K562 (cell line): Measurements from ENCODE around the gene CD164L2. TPM values are rescaled to one million over a fixed set of nuclear protein-coding genes. Genes with fewer than 3 reads are reported as not detected.

ENCODE experiments used
- FOSL1 ChIP-seq: fragments of 200-800 bp; sonication (Bioruptor generic); conservative IDR thresholded peaks from 2 replicates; pipeline ENCODE4 v1.6.1; 2016; ENCODE audit warnings: missing genetic modification characterization, missing compliant biosample characterization
- FOXP1 ChIP-seq: sonication (generic); formaldehyde crosslinking; IDR thresholded peaks from 2 replicates; pipeline ENCODE4 v1.8.0; 2022; ENCODE audit warnings: mild to moderate bottlenecking, missing genetic modification reagents
- HBP1 ChIP-seq: fragments of 450-650 bp; formaldehyde crosslinking; IDR thresholded peaks from 2 replicates; pipeline ENCODE4 v1.4.0; 2022; ENCODE audit warnings: missing genetic modification characterization
- KDM1A ChIP-seq, 2 experiments: fragments of 450-650 bp; IDR thresholded peaks; 2 replicates each; pipeline ENCODE4 v1.6.1; 2016; ENCODE audit warnings: mild to moderate bottlenecking in 2 of 2
- KDM5B ChIP-seq: fragments of 200-600 bp; sonication (generic); IDR thresholded peaks from 2 replicates; pipeline ENCODE4 v1.6.1; 2012; ENCODE audit warnings: low read depth, mild to moderate bottlenecking, moderate library complexity, low read length, control low read depth, inconsistent platforms; ENCODE audit not compliant: insufficient replicate concordance
- NR2F6 ChIP-seq: fragments of 450-650 bp; formaldehyde crosslinking; IDR thresholded peaks from 2 replicates; pipeline ENCODE4 v1.4.0; 2020; ENCODE audit warnings: mild to moderate bottlenecking
- THRB ChIP-seq: fragments of 450-650 bp; formaldehyde crosslinking; conservative IDR thresholded peaks from 2 replicates; pipeline ENCODE4 v1.4.0; 2022; ENCODE audit warnings: mild to moderate bottlenecking, missing genetic modification characterization
- ZBTB40 ChIP-seq, 2 experiments: fragments of 450-650 bp in 1 of 2; sonication (generic) in 1 of 2; formaldehyde crosslinking in 1 of 2; IDR thresholded peaks; 2 replicates each; pipeline versions ENCODE4 v1.7.1 to v1.9.0; 2016 to 2022; ENCODE audit warnings: inconsistent platforms in 1 of 2, mild to moderate bottlenecking in 1 of 2, missing genetic modification reagents in 1 of 2
- ZNF134 ChIP-seq: fragments of 250-450 bp; sonication (Bioruptor Pico); conservative IDR thresholded peaks from 2 replicates; pipeline ENCODE4 v1.4.0; 2020
- ZNF263 ChIP-seq: sonication (generic); formaldehyde crosslinking; IDR thresholded peaks from 2 replicates; pipeline ENCODE4 v1.8.0; 2022; ENCODE audit warnings: mild to moderate bottlenecking, missing genetic modification reagents, borderline replicate concordance
- polyA plus RNA-seq, 8 experiments: library from polyadenylated mRNA; depleted of rRNA in 4 of 8; stranded (reverse) in 5 of 8; unstranded in 3 of 8; fragments of >200 nt; fragmentation: Nextera tagmentation in 2 of 8; fragmentation: Illumina TruSeq in 1 of 8; extraction: Ambion mirVana in 2 of 8; extraction: Trizol in 1 of 8; gene quantifications; 2 replicates each; pipeline versions ENCODE4 v1.2.1 to v1.2.3, GENCODE V29; 2011 to 2014; ENCODE audit warnings: inconsistent platforms in 1 of 8, missing spikeins in 1 of 8
- total RNA-seq, 7 experiments: library from RNA; depleted of rRNA in 6 of 7; stranded (reverse); fragments of >200 nt in 6 of 7; fragmentation: Illumina TruSeq in 2 of 7; extraction: Trizol in 2 of 7; gene quantifications; 2 replicates each; pipeline versions ENCODE4 v1.2.1 to v1.2.3, GENCODE V29; 2011 to 2021; ENCODE audit warnings: low replicate concordance in 1 of 7
- TF ChIP-seq, protein P1 (sequence below): fragments of 200-400 bp; formaldehyde crosslinking; IDR thresholded peaks from 2 replicates; pipeline ENCODE4 v1.6.1; 2017; ENCODE audit warnings: mild to moderate bottlenecking, low read depth, low read length, moderate library complexity

CD164L2 gene
- total and polyA plus RNA-seq, 9 of the 15 experiments (the other 6 are each of a cell fraction or from before 2014, with no cell fraction given): 0.08 to 0.92 (median 0.38) TPM; not detected in 1

DNA sequence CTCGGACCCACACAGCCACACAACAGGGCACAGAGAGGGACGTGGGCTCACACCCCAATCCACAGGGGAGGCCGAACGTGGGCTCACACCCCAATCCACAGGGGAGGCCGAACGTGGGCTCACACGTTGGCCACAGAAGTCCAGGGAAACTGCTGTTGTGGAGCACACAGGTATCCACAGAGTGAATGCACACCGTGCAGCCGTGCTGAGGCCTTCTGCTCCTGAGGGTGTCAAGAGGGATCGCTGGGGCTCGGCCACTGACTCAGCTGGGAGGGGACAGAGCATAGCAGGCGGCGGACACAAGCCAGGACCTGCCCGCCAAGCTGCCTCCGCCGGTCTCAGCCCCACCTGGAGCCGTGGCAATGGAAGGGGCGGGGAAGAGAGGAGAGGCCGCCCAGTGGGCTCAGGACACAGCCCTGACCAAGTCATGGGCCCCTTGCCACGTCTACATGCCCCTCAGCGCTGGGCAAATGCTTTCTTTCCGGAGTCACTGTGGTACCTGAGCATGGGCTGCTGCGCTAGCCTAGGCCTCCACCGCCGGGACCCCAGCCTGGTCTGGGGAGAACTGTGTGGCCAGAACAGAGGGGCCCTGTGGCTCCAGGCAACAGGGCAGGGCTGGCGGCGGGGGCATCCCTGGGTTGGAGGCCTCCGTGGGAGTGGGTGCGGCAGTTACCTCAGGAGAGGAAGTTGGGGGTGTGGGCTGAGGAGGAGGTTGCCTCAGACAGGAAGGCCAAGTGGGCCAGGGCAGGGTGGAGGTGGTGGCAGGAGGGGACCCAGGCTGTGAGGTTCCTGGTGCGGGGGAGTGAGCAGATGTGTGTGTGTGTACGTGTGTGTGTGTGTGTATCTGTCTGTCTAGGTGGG lies 40.1 kb downstream of the CD164L2 start (continued):
- TF ChIP-seq ZBTB40 (IDR thresholded peaks at IDR 0.05): 0 out of 2 replicates have a peak, but pooled peaks have one; percentile 30
- TF ChIP-seq ZBTB40 (CRISPR knock-in tag; IDR thresholded peaks at IDR 0.05): no peak
- TF ChIP-seq, protein P1, sequence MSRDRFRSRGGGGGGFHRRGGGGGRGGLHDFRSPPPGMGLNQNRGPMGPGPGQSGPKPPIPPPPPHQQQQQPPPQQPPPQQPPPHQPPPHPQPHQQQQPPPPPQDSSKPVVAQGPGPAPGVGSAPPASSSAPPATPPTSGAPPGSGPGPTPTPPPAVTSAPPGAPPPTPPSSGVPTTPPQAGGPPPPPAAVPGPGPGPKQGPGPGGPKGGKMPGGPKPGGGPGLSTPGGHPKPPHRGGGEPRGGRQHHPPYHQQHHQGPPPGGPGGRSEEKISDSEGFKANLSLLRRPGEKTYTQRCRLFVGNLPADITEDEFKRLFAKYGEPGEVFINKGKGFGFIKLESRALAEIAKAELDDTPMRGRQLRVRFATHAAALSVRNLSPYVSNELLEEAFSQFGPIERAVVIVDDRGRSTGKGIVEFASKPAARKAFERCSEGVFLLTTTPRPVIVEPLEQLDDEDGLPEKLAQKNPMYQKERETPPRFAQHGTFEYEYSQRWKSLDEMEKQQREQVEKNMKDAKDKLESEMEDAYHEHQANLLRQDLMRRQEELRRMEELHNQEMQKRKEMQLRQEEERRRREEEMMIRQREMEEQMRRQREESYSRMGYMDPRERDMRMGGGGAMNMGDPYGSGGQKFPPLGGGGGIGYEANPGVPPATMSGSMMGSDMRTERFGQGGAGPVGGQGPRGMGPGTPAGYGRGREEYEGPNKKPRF: no peak
- 0 out of 2 replicates have a peak, but pooled peaks have one; percentile 33 for TF ChIP-seq FOSL1
- TF ChIP-seq ZNF134 (CRISPR knock-in tag): no peak
- TF ChIP-seq FOXP1 (CRISPR knock-in tag): peak; percentile 70; the same call in 1 of the 2 replicates
- peak; percentile 78; the same call in 1 of the 2 replicates for TF ChIP-seq THRB (CRISPR knock-in tag)
- TF ChIP-seq NR2F6 (CRISPR knock-in tag): no peak
- TF ChIP-seq KDM5B: peak; percentile 25
- peak in 1 of 2 experiments; percentile 38; a peak in 1 of 4 replicates for TF ChIP-seq KDM1A (IDR thresholded peaks at IDR 0.05)
- peak; percentile 64; the same call in 1 of the 2 replicates for TF ChIP-seq HBP1 (CRISPR knock-in tag)
- TF ChIP-seq ZNF263 (CRISPR knock-in tag): peak; percentile 51; the same call in 1 of the 2 replicates
